ENCODE measurements around the gene KLHDC9.

GRCh38 chr1:161080441-161081405 is 17.4 kb upstream of the KLHDC9 start:
- TF ChIP-seq POLR2A (IDR thresholded peaks at IDR 0.05; ENCODE audit: low read length) = no peak
- TF ChIP-seq GATA1 (IDR thresholded peaks at IDR 0.05; ENCODE audit: low read depth, low read length) = no peak
